DOHH2 (cell line): ENCODE measurements around the gene LRCH1.

Experiments
- H3F3A ChIP-seq: fragments of 200-600 bp; sonication (generic), shearing (Covaris generic); 2 replicates; pipeline ENCODE4 v1.6.0; 2016; ENCODE audit warnings: antibody characterized with exemption, mild to moderate bottlenecking; ENCODE audit not compliant: control insufficient read depth, insufficient read depth
- H3K27ac ChIP-seq: fragments of 200-600 bp; sonication (generic); 2 replicates; pipeline ENCODE4 v1.5.1; 2014; ENCODE audit warnings: low read depth, mild to moderate bottlenecking, low read length, moderate library complexity
- H3K27me3 ChIP-seq: fragments of 200-600 bp; sonication (generic); 2 replicates; pipeline ENCODE4 v1.6.1; 2014; ENCODE audit warnings: mild to moderate bottlenecking, low read length, mixed read lengths; ENCODE audit not compliant: control insufficient read depth
- H3K36me3 ChIP-seq: fragments of 200-600 bp; sonication (generic); 2 replicates; pipeline ENCODE4 v1.6.1; 2014; ENCODE audit warnings: mild to moderate bottlenecking, low read length, moderate library complexity, mixed read lengths; ENCODE audit not compliant: control insufficient read depth
- H3K4me1 ChIP-seq: fragments of 200-600 bp; sonication (generic); 2 replicates; pipeline ENCODE4 v1.6.1; 2014; ENCODE audit warnings: mild to moderate bottlenecking, low read length, mixed read lengths; ENCODE audit not compliant: control insufficient read depth
- H3K4me2 ChIP-seq: fragments of 200-600 bp; sonication (generic); 2 replicates; pipeline ENCODE4 v1.6.0; 2014; ENCODE audit warnings: mild to moderate bottlenecking, low read length, moderate library complexity
- H3K4me3 ChIP-seq: fragments of 200-600 bp; sonication (generic); 2 replicates; pipeline ENCODE4 v1.5.1; 2014; ENCODE audit warnings: mild to moderate bottlenecking, low read length, mixed read lengths
- H3K79me2 ChIP-seq: fragments of 200-600 bp; sonication (generic); 2 replicates; pipeline ENCODE4 v1.6.1; 2014; ENCODE audit warnings: mild to moderate bottlenecking, low read length, mixed read lengths; ENCODE audit not compliant: control insufficient read depth
- H3K9me2 ChIP-seq: fragments of 200-600 bp; sonication (generic); replicated peaks from 2 replicates; pipeline ENCODE4 v1.6.1; 2014; ENCODE audit warnings: mild to moderate bottlenecking, low read length, mixed read lengths; ENCODE audit not compliant: control insufficient read depth
- H3K9me3 ChIP-seq: fragments of 200-600 bp; sonication (generic); 2 replicates; pipeline ENCODE4 v1.6.1; 2014; ENCODE audit warnings: antibody characterized with exemption, low read length, mixed read lengths; ENCODE audit not compliant: control insufficient read depth, insufficient read depth
- H4K20me1 ChIP-seq: fragments of 200-600 bp; sonication (generic); 2 replicates; pipeline ENCODE4 v1.6.0; 2014; ENCODE audit warnings: low read depth, mild to moderate bottlenecking, antibody characterized with exemption, low read length, moderate library complexity; ENCODE audit not compliant: control insufficient read depth, insufficient read depth
- EZH2phosphoT487 ChIP-seq: fragments of 200-600 bp; sonication (generic); IDR thresholded peaks from 2 replicates; pipeline ENCODE4 v1.6.1; 2017; ENCODE audit warnings: borderline replicate concordance, mild to moderate bottlenecking, antibody characterized with exemption, low read length, moderate library complexity, mixed read lengths
- TF ChIP-seq, protein P1 (sequence below): fragments of 200-600 bp; sonication (generic); IDR thresholded peaks from one replicate; pipeline ENCODE4 v1.5.1; 2014; ENCODE audit warnings: antibody characterized with exemption, mild to moderate bottlenecking, low read depth, low read length; ENCODE audit not compliant: poor library complexity, severe bottlenecking

LRCH1 gene

DNA sequence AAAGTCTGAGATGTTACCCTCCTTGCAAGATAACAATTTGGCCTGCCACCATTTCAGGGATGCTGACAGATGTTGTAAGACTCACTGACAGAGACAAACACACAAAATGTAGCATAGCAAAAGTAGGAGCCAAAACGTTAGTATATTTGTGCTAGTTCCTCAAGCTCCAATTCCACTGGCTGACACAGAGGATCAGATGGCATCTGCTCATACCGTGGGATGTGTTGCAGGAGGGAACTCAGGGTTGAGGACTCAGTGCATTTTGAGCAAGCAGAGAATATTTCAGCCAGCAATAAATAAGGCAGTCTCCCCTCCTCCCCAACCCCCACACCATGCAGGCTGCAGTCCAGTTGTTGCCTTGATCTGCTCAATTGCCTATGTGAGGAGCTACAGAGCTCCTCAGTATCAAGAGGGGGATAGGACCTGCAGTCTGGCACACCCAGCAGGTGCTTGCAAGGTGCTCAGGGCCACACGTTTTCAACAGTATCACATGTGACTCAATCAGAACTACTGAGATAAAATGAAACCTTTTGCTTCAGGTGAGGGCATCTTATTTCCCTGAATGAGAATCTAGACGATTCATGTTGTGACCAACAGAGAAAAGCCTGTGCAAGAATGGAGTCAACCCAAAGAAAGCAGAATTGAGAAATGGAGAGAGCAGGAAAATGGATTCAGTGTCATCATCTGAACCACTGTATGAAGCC lies 23.6 kb upstream of the LRCH1 start:
- Histone ChIP-seq H3K36me3 (no peaks in the 10 kb centered on the region), H3K79me2 (no peaks in the 10 kb centered on the region), H4K20me1 (no peaks in the 10 kb centered on the region), H3K9me3 (no peaks in the 10 kb centered on the region), H3K9me2 (no peaks in the 10 kb centered on the region), H3F3A (no peaks in the 10 kb centered on the region), H3K4me3 (no peak overlapping the region), H3K4me2 (no peak overlapping the region), H3K27me3 (peaks cover 13% of the 10 kb centered on the region), H3K27ac (no peak overlapping the region), H3K4me1 (no peaks in the 10 kb centered on the region)
- TF ChIP-seq, protein P1, sequence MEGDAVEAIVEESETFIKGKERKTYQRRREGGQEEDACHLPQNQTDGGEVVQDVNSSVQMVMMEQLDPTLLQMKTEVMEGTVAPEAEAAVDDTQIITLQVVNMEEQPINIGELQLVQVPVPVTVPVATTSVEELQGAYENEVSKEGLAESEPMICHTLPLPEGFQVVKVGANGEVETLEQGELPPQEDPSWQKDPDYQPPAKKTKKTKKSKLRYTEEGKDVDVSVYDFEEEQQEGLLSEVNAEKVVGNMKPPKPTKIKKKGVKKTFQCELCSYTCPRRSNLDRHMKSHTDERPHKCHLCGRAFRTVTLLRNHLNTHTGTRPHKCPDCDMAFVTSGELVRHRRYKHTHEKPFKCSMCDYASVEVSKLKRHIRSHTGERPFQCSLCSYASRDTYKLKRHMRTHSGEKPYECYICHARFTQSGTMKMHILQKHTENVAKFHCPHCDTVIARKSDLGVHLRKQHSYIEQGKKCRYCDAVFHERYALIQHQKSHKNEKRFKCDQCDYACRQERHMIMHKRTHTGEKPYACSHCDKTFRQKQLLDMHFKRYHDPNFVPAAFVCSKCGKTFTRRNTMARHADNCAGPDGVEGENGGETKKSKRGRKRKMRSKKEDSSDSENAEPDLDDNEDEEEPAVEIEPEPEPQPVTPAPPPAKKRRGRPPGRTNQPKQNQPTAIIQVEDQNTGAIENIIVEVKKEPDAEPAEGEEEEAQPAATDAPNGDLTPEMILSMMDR, result no peak
- no peak for TF ChIP-seq EZH2phosphoT487

DNA sequence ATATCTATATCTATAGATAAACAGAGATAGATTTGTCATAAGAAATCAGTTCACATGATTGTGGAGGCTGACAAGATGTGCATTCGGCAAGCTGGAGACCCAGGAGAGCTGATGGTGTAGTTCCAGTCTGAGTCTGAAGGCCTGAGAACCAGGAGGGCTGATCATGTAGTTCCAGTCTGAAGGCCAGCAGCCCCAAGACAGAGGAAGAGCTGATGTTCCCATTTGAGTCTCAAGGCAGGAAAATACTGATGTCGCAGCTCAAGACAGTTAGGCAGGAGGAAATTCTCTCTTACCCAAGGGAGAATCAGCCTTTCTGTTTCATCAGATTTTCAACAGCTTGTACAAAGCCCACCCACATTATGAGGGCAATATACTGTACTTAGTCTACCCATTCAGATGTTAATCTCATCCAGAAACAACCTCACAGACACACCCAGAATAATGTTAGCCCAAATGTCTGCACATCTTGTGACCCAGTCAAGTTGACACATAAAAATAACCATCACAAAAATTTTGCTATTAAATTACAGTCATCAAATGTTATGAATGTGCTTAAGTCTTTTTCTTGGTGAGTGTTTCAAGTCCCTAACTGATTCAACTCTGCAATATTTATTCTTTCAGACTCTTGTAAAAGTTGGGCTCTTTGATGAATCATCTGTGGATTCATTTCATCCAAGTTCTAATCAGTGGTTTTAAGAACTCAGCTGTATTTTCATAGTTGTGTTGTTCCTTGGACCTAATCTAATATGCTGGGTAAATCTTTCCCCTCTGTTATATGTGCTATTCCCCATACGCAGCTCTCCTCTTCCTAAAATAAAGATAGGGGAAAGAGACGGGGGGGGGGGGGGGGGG lies 22.7 kb upstream of the LRCH1 start:
- Histone ChIP-seq H3K36me3 (no peaks in the 10 kb centered on the region), H3K4me3 (no peak overlapping the region), H4K20me1 (no peaks in the 10 kb centered on the region), H3K4me2 (no peak overlapping the region), H3K79me2 (no peaks in the 10 kb centered on the region), H3K9me2 (no peaks in the 10 kb centered on the region), H3K4me1 (no peaks in the 10 kb centered on the region), H3K27ac (no peak overlapping the region), H3F3A (no peaks in the 10 kb centered on the region), H3K9me3 (no peaks in the 10 kb centered on the region), H3K27me3 (peaks cover 13% of the 10 kb centered on the region; the same call in 1 of the 2 replicates)
- TF ChIP-seq EZH2phosphoT487, result no peak
- TF ChIP-seq, protein P1, result no peak

DNA sequence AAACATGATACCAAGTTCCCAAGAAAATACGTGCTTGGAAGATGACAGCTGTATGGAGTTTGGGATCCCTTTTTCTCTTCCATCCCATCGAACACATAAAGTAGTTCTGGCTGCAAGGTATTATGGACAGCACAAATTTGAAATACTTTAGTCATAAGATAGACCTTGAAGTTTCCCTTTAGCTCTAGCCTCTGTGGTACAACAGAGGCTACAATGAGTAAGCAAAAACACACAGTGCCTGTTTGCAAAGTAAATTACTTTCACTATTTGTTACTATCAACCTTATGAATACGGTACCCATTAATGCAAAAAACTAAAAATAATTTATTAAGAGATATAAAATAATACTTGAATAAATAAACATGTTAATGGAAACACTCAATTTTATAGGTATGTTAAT lies 21.0 kb upstream of the LRCH1 start:
- H3K4me1 ChIP-seq, result no peaks in the 10 kb centered on the region
- no peaks in the 10 kb centered on the region for H3K9me2 ChIP-seq
- no peak overlapping the region for H3K4me2 ChIP-seq
- H3K36me3 ChIP-seq, result no peaks in the 10 kb centered on the region
- no peaks in the 10 kb centered on the region for H3K9me3 ChIP-seq
- no peaks in the 10 kb centered on the region for H4K20me1 ChIP-seq
- no peaks in the 10 kb centered on the region for H3K79me2 ChIP-seq
- H3K27me3 ChIP-seq, result peaks cover 6% of the 10 kb centered on the region; the same call in 1 of the 2 replicates
- H3K4me3 ChIP-seq, result no peak overlapping the region
- H3F3A ChIP-seq, result no peaks in the 10 kb centered on the region
- H3K27ac ChIP-seq, result no peak overlapping the region
- TF ChIP-seq EZH2phosphoT487, result no peak
- TF ChIP-seq, protein P1, result no peak
